ENCODE data around the gene LSM3.

GRCh38 chr3:14245248-14245639, 66.6 kb downstream of the LSM3 start:
- no peak for TF ChIP-seq USF2 (IDR thresholded peaks at IDR 0.05; ENCODE audit: low read depth, low read length)
- no peak for TF ChIP-seq CTCF (conservative IDR thresholded peaks at IDR 0.05; ENCODE audit: low read depth, low read length)
- TF ChIP-seq MXI1 (IDR thresholded peaks at IDR 0.05; ENCODE audit: borderline replicate concordance, low read depth, low read length) = no peak
- no peak for TF ChIP-seq POLR2A (IDR thresholded peaks at IDR 0.05; ENCODE audit: low read depth, low read length)
- TF ChIP-seq MAZ (IDR thresholded peaks at IDR 0.05; ENCODE audit: borderline replicate concordance, low read depth, low read length) = no peak
- TF ChIP-seq RFX5 (IDR thresholded peaks at IDR 0.05; ENCODE audit: low read depth, low read length) = no peak
- no peak for TF ChIP-seq RAD21 (IDR thresholded peaks at IDR 0.05; ENCODE audit: low read length)
